WI38 (cell line): Measurements from ENCODE around the gene BHMT2.

ENCODE experiments used
- H3K4me3 ChIP-seq: 2 replicates; pipeline ENCODE4 v1.5.1; 2011; ENCODE audit warnings: low read depth, mild to moderate bottlenecking, control low read depth, low read length
- CTCF ChIP-seq: IDR thresholded peaks from 2 replicates; pipeline ENCODE4 v1.5.1; 2012; ENCODE audit warnings: low read depth, mild to moderate bottlenecking, control low read depth, low read length

Gene BHMT2

GRCh38 chr5:79112703-79113058 lies 43.1 kb downstream of the BHMT2 start:
- no peak for TF ChIP-seq CTCF
- no peak overlapping the region for H3K4me3 ChIP-seq

DNA sequence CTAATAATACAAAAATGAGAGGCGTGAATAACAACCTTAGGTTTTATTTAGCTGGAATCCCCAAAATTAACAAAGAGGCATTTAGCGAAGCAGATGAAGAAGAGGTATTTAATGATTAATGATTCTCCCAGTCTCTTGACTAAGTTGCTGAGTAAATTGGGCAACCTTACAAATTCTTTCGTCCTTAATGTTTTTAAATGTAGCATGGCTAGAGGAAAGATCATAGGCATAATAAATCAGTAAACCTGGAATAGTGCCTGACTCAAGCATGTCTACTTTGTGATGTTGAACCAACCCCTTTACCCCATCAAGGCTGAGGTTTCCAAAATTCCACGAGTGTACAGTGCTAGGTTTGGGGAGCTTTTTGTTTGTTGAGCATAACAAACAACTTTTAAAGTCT lies 49.9 kb downstream of the BHMT2 start:
- no peak for TF ChIP-seq CTCF
- H3K4me3 ChIP-seq: no peak overlapping the region

- H3K4me3 ChIP-seq: no peak overlapping the region
- TF ChIP-seq CTCF: no peak
Measured at GRCh38 chr5:79120221-79120620, 50.7 kb downstream of the BHMT2 start.

GRCh38 chr5:79122973-79123372 lies 53.4 kb downstream of the BHMT2 start:
- TF ChIP-seq CTCF: no peak
- H3K4me3 ChIP-seq: no peak overlapping the region

DNA sequence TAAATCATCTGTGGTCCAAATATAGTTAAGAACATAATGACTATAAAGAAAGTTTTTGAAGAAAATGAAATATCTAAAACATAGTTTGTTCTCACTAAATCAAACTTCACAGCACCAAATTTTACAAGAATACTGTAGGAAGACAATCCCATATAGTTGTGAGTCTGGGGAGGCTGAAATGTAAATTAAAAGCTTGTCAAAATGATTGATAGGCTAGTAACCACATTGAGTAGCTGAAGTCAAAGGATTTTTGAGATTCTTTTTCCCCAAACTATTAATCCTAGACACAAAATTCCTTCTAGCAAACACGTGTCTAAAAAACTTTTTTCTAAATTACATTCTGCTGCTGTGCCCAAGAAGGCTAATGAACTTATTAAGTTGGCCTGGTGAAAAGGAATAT lies 55.0 kb downstream of the BHMT2 start:
- TF ChIP-seq CTCF: no peak
- H3K4me3 ChIP-seq: no peak overlapping the region

DNA sequence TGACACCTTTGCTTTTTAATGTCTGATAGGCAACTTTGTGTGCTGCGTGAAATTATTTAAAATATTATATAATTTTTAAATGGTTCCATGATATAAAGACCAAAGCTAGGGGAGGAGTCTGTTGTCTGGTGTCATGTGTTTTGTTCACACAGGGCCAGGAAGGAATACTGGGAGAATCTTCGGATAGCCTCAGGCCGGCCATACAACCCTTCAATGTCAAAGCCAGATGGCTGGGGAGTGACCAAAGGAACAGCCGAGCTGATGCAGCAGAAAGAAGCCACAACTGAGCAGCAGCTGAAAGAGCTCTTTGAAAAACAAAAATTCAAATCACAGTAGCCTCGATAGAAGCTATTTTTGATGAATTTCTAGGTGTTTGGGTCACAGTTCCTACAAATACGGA lies 61.2 kb downstream of the BHMT2 start:
- no peak overlapping the region for H3K4me3 ChIP-seq
- TF ChIP-seq CTCF: no peak

DNA sequence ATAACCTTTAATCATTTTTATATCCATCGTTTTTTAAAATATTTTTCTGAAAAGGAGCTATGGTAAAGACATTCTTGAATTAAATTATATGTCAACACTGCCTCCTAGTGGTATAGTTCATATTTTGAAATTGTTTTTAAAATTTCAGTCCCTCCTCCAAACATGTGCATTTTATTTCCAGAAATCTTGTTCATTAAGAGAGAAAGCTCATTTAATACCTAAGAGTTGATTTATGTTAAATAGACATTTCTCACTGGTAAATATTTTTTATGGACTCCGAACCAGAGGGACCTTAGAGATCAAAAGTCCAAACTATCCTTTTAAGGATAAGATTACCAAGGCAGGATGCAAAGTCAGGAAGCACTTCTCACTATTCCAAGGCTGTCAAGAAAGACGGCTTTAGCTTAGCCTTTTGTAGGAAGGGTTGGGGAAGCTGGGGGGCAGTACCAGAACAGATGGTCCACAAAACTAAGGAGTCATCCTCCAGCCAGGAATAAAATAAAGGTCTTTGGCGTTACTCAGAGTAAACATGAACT lies 63.6 kb downstream of the BHMT2 start:
- TF ChIP-seq CTCF: no peak
- peak overlapping the region; percentile 45 for H3K4me3 ChIP-seq
